GM12801 (cell line): ENCODE results near the gene TGFA.

ENCODE experiments used
- CTCF ChIP-seq: IDR thresholded peaks from one replicate; pipeline ENCODE4 v1.5.1; 2011; ENCODE audit warnings: control low read depth; ENCODE audit not compliant: insufficient read length; ENCODE audit errors: extremely low read depth

Gene TGFA

GRCh38 chr2:70435138-70435537 lies 118.5 kb downstream of the TGFA start:
- TF ChIP-seq CTCF, result no peak

GRCh38 chr2:70433315-70433714 lies 120.3 kb downstream of the TGFA start:
- no peak for TF ChIP-seq CTCF

- TF ChIP-seq CTCF, result no peak
Measured at GRCh38 chr2:70431716-70432347, 121.8 kb downstream of the TGFA start.

- no peak for TF ChIP-seq CTCF
Measured at GRCh38 chr2:70426341-70426740, 127.3 kb downstream of the TGFA start.

GRCh38 chr2:70425682-70426301 lies 127.8 kb downstream of the TGFA start:
- no peak for TF ChIP-seq CTCF

GRCh38 chr2:70420740-70421139 lies 132.9 kb downstream of the TGFA start:
- TF ChIP-seq CTCF, result no peak

GRCh38 chr2:70420143-70420542 lies 133.5 kb downstream of the TGFA start:
- no peak for TF ChIP-seq CTCF

GRCh38 chr2:70418514-70418913 lies 135.1 kb downstream of the TGFA start:
- no peak for TF ChIP-seq CTCF
